GM20431 (cell line): ENCODE results near the gene SF3B6.
"Not testable (repeated sequence)": the region's sequence is repeated elsewhere in the genome, so short reads cannot be mapped to it uniquely, and the experiment has no call there.

Experiments
- in situ Hi-C: fragments of 300-500 bp; cut with MseI, MboI; formaldehyde crosslinking; loops from one replicate; pipeline ENCODE4 v1.15.0; 2020; ENCODE audit warnings: low sequenced_read_pairs; ENCODE audit not compliant: unreplicated experiment

SF3B6 gene

DNA sequence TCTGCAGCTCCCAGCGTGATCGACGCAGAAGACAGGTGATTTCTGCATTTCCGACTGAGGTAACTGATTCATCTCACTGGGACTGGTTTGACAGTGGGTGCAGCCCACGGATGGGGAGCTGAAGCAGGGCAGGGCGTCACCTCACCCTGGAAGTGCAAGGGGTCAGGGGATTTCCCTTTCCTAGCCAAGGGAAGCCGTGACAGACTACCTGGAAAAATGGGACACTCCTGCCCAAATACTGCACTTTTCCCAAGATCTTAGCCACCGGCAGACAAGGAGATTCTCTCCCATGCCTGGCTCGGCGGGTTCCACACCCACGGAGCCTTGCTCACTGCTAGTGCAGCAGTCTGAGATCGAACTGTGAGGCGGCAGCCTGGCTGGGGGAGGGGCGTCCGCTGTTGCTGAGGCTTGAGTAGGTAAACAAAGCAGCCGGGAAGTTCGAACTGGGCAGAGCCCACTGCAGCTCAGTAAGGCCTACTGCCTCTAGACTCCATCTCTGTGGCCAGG, 19.1 kb upstream of the SF3B6 start:
- in situ Hi-C loops, result not testable (repeated sequence)

DNA sequence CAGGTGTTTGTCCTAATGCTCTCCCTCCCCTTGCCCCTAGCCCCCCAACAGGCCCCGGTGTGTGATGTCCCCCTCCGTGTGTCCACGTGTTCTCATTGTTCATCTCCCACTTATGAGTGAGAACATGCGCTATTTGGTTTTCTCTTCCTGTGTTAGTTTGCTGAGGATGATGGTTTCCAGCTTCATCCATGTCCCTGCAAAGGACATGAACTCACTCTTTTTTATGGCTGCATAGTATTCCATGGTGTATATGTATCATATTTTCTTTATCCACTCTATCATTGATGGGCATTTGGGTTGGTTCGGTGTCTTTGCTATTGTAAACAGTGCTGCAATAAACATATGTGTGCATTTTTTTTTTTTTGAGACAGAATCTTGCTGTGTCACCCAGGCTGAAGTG, 17.1 kb upstream of the SF3B6 start:
- in situ Hi-C loops, result not testable (repeated sequence)

DNA sequence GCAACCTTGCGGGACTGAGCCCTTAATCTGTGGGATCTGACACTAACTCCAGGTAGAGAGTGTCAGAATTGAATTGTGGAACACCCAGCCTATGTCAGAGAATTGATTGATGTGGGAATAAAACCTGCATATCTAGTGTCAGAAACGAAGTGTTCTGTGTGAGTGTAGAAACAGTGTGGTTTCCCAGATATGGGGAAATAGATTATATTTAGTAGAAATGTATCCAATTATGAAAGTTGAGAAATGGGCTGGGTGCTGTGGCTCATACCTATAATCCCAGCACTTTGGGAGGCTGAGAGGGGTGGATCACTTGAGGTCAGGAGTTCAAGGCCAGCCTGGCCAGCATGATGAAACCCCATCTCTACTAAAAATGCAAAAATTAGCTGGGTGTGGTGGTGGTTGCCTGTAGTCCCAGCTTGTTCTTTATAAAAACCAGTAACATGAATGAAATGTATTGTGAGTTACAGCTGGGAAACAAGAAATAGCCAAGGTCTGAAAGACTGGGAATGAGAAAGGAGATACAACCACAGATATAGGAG, 12.8 kb upstream of the SF3B6 start:
- in situ Hi-C loops, result no loop called here

GRCh38 chr2:24087032-24087431, 10.9 kb upstream of the SF3B6 start:
- in situ Hi-C loops, result no loop called here

- in situ Hi-C loops, result no loop called here
These were observed 10.1 kb upstream of the SF3B6 start for GRCh38 chr2:24086241-24086640.

- in situ Hi-C loops, result no loop called here
These were observed 9.0 kb upstream of the SF3B6 start for GRCh38 chr2:24085200-24085489.

DNA sequence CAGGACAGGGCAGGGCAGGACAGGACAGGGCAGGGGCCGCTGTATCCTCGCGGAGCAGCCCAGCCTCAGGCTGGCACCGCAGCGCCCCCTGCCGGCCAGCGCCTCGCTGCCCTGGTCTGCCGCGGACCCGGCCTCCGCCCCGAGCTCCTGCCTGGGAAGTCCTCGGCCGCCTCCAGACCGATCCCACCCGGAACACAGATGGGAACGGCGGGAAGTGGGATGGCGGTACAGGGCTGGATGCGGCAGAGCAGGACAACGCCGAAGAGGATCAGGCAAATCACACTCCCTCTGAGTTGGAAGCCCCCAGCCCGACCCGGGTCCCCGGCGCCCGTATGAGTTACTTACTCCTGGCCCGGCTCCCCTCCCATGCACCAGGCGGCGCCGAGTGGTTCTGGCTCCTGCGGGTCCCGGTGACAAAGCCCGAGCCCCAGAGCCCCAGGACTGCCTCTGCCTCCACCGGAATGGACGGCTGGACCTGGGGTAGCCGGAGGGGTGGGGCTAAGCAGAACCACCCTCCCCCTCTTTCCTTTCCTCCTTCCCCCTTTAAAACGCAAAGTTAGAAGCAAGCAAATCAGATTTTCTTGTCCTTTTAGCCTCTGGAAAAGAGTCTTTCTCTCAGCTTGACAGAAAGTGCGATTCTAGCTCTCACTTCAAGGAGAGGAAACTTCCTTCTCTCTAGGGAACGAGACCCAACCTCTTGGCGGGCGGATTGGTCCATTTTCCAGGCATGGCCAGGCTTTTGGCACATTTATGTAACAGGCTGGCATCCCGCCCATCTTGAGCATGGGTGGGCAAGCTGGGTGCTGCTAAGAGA, 8.5 kb upstream of the SF3B6 start, which contains the start of gene TP53I3:
Gene TP53I3, minus strand, starts transcription at position 449 of the 814 bp plus-strand sequence. CDS start 508 bp downstream, outside the sequence.
- in situ Hi-C loops, result no loop called here

DNA sequence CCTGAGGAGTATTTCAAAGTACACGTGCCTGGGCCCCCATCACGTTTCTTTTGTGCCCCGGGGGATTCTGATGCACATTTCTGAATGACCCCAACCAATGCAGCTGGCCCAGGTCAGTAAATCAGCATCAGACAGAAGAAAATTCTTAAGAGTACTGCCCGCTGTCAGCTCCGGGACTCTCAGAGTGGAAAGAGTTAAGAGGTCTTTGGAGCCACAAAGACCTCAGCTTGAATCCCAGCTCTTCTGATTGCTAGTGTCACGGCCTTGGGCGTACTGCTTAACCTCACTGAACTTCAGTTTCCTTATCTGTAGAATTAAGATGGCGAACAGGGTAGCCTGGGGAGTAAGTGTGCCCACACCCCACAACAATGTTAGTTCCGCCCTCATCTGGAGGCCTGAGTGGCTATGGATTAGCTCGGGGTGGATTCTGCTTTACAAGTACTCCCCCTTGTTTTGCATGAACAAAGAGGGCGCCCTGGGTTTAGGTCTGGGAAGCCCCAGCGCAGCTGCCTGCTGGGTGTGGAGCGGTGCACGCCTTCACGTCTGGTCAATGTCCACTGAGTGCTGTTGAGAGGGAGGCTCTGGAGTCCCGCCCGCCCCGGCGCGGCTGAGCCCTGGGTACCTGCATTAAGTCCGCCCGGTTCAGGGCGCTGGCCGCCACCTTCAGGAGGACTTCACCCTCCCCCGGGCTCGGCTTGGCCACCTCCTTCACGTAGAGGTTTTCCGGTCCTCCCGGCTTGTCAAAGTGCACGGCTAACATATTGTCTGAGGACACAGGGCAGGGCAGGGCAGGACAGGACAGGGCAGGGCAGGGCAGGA, 7.7 kb upstream of the SF3B6 start:
- in situ Hi-C loops, result no loop called here

DNA sequence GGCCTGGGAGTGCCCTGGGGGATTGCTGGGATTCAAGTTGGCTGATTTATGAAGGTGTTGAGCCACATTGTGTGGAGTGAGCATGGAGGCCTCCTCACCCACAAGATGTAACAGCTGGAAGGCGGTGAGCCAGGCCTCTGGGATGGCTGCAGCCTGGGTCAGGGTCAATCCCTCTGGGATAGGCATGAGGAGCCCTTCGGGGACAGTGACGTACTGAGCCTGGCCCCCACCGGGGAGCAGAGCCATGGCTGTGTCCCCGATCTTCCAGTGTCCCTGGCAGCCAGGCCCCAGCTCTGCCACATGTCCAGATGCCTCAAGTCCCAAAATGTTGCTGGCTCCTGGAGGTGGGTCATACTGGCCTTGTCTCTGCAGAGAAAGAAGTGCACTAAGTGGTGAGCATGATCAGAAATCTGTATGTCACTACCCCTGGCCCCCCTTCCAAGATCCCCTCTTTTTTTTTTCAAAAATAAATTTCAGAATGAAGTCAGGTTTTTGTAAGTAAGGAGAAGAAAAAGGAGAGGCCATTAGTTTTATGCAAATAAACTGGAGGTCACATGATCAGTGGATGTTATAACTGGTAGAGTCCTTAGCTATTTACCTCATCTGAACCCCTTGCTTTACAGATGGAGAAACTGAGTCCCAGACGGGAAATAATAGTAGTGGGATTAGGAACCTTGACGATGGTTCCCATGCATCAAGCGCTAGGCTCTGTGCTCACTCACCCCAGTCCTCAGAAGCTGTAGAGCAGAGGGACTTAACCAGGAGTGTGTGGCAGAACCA, 6.9 kb upstream of the SF3B6 start:
- in situ Hi-C loops, result no loop called here

- in situ Hi-C loops, result no loop called here
These were observed 4.6 kb upstream of the SF3B6 start for GRCh38 chr2:24080701-24081100.

- in situ Hi-C loops, result no loop called here
These were observed 1.8 kb upstream of the SF3B6 start for GRCh38 chr2:24077879-24078278.

- in situ Hi-C loops, result no loop called here
These were observed 1.4 kb upstream of the SF3B6 start for GRCh38 chr2:24077535-24077877.

GRCh38 chr2:24076849-24077534, 866 bp upstream of the SF3B6 start:
- in situ Hi-C loops, result no loop called here

GRCh38 chr2:24075259-24075658, 867 bp downstream of the SF3B6 start:
- in situ Hi-C loops, result no loop called here

DNA sequence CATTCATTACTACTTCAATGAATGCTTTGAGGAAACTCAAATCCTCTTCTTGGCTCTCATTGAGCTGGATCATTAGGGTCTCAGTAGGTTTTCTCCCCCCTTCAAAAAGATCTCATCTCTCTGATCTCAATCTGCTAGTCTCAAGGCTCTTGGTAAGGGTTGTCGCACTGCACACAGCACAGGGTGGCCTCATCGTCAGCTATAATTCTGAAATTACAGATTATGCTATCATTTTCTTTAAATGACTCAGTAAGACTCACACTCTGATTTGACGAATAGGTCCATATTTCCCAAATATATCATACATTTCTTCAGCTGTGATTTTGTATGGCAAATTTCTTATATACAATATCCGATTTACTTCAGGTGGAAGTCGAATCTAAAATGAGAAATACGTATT, 2.3 kb downstream of the SF3B6 start:
- in situ Hi-C loops, result loop anchor here (25.0 kb wide), 1 partner anchor 262 kb away; no protein-coding TSS in a partner anchor

DNA sequence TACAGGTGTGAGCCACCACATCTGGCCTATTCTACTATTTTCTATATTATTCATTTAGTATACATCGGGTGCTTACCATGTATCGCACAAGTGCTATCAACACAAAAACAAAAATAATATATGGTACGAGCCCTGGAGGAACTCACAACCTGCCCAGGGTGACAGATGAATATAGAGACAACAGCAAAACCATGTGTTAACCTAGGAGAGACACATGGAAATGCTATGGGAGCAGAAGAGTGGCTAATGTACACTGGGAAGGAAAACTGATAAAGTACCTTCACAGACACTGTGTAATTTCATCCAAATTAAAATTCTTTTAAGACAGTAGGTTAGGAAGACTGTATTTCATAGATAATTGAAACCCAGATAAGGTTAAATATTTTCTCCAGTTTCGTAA, 3.9 kb downstream of the SF3B6 start:
- in situ Hi-C loops, result loop anchor here (25.0 kb wide), 1 partner anchor 260 kb away; no protein-coding TSS in a partner anchor

- in situ Hi-C loops, result loop anchor here (25.0 kb wide), 1 partner anchor 253 kb away; no protein-coding TSS in a partner anchor
These were observed 10.8 kb downstream of the SF3B6 start for GRCh38 chr2:24065341-24065740.

GRCh38 chr2:24058564-24059271, 17.4 kb downstream of the SF3B6 start:
- in situ Hi-C loops, result loop anchor here (25.0 kb wide), 1 partner anchor 246 kb away; no protein-coding TSS in a partner anchor

GRCh38 chr2:24055750-24056149, 20.4 kb downstream of the SF3B6 start:
- in situ Hi-C loops, result loop anchor here (25.0 kb wide), 1 partner anchor 243 kb away; no protein-coding TSS in a partner anchor
